GM13977 (cell line): ENCODE data around the gene PRRG1.
"Not testable (repeated sequence)": the region's sequence is repeated elsewhere in the genome, so short reads cannot be mapped to it uniquely, and the experiment has no call there.

ENCODE experiments used
- DNase-seq: peaks from one replicate; pipeline ENCODE4 v3.0.0; 2012; ENCODE audit warnings: low spot score
- in situ Hi-C: fragments of 300-500 bp; cut with MboI; formaldehyde crosslinking; loops from one replicate; pipeline ENCODE4 v1.12.0; 2022; ENCODE audit warnings: low sequenced_read_pairs, low pct_unique_long_range_greater_than_20kb, mixed read lengths, inconsistent platforms; ENCODE audit not compliant: unreplicated experiment
- TF ChIP-seq, protein P1 (sequence below): IDR thresholded peaks from 2 replicates; pipeline ENCODE4 v1.5.1; 2012; ENCODE audit warnings: mild to moderate bottlenecking, control low read depth; ENCODE audit not compliant: insufficient read depth; ENCODE audit errors: extremely low read depth, missing control alignments

Gene PRRG1

DNA sequence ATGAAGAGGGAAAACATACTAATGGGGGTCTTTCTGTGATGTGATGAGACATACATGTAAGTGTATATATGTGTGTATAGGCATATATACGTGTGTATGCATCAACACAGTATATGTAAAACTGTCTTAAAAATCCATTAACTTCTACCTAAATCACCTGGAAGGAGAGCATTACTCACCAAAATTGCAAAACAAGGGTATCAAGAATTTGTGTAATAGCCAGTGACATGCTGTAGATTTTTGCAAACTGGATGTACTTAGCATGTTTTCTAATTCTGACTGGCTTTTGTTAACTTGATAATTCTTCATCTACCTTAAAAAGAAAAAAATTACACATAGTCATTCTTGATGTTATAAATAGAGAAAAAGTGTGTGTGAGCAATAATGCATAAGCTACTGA, 104.7 kb downstream of the PRRG1 start:
- in situ Hi-C loops: no loop called here
- TF ChIP-seq, protein P1, sequence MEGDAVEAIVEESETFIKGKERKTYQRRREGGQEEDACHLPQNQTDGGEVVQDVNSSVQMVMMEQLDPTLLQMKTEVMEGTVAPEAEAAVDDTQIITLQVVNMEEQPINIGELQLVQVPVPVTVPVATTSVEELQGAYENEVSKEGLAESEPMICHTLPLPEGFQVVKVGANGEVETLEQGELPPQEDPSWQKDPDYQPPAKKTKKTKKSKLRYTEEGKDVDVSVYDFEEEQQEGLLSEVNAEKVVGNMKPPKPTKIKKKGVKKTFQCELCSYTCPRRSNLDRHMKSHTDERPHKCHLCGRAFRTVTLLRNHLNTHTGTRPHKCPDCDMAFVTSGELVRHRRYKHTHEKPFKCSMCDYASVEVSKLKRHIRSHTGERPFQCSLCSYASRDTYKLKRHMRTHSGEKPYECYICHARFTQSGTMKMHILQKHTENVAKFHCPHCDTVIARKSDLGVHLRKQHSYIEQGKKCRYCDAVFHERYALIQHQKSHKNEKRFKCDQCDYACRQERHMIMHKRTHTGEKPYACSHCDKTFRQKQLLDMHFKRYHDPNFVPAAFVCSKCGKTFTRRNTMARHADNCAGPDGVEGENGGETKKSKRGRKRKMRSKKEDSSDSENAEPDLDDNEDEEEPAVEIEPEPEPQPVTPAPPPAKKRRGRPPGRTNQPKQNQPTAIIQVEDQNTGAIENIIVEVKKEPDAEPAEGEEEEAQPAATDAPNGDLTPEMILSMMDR: no peak
- DNase-seq: no peak

DNA sequence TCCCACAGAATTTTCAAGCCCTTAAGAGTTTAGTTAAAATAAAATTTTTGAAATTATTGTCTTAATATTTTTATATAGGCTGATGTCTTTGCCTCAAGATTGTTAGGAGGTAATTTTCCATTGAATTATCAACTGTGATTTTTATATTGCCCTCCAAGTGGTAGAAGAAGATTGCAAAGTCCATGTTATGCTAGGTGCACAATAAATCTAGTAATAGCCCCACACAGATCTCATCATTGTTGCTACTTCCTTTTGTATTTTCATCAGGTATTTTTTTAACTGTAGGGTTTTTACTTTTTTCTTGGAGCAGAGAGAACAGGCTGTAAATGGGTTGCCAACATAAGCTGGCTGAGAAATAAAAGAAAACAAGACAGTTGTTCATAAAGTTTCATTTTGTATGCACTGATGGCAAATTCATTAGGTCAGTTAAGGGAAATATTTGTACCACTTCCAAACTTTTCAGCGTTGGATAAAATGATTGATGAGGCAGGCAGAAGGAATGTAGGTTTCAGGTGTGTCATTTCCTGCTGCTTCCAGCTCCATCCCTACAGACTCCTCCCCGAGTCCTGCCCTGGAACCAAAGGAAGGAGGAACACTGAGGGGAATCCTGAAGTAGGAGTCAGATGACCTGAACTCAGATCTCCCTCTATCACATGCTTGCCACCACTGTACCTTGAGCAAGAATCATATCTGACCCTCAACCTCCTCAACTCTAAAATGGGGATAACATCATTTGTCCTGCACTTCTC, 105.5 kb downstream of the PRRG1 start:
- in situ Hi-C loops: no loop called here
- TF ChIP-seq, protein P1: no peak
- DNase-seq: no peak

DNA sequence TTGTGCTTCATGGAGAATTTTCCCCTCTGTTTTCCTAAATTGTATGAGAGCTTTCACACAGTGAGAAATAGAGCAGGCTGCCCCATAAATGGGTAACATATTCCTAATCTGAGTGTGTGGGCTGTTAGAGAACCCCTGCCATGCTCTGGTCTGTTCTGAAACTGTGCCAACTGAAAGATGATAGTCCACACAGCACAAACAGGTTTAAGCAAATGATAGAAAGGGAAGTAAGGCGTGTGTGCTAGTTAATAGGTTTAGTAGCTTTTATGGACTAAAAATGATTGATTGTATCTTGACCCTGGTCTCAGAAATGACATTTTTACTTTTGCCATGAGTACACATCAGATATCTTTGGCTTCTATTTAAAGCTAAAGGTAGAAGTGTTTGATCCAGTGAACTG, 106.2 kb downstream of the PRRG1 start:
- in situ Hi-C loops: no loop called here
- TF ChIP-seq, protein P1: no peak
- DNase-seq: no peak

DNA sequence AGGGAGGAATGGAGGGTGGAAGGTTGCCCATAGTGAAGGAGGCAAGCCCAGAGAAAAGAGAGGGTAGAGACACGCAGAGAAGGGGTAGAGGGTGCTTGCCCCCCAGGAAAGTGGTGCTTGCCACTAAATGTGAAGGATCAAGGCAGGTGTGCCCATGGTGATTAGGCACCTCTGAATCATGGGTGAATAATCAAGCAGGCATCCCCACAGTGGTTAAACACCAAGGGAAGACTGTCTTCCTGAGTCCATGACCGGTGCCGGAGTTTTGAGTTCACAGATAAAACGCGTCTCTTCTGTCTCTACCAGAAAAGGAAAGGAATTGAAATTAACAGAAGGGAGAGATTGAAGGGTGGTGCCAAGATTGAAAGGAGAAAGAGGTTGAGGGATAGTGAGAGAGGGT, 111.1 kb downstream of the PRRG1 start:
- in situ Hi-C loops, DNase-seq: not testable (repeated sequence)

DNA sequence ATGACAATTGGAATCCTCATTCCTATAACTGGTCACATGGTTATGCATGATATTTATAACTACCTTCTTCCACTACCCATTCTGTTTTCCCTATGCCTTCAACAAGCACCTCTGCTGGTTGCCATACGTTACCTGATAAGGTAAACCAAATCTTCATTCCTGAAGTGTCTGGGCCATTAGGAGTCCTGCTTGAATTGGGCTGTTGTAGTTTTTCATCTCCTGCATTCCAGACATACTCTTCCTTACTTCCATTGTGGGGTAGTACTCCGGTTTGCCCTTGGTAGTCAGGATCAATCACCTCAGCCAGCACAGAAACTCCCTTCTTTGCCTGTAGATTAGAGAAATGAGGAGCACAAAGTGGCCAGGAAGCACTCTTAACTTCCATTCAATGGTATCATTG, 113.2 kb downstream of the PRRG1 start:
- no peak for DNase-seq
- in situ Hi-C loops: no loop called here
- TF ChIP-seq, protein P1: no peak

DNA sequence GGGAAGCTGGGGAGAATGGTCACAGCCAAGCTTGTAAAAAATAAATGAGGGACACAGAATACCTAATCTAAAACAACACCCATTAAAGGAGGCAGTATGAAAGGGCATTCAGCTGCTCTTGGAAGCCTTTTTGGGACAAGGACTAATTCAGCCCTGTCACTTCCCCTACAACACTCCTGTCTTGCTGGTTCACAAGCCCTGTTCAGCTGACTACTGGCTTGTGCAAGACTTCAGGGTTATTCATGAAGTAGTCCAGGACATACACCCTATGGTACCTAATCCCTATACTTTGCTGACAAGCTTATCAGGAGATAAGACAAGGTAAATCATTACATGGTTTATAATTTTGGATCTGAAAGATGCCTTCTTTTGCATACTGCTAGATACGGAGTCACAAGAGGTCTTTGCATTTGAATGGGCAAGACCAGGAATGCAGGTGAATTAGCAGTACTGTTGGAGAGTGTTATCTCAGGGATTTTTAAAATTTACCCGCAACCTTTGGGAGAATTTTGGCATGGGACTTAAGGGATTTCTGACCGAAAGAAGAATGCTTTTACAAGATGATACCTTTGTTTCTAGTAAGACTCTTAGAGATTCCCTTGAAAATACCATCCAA, 119.1 kb downstream of the PRRG1 start:
- DNase-seq: no peak

DNA sequence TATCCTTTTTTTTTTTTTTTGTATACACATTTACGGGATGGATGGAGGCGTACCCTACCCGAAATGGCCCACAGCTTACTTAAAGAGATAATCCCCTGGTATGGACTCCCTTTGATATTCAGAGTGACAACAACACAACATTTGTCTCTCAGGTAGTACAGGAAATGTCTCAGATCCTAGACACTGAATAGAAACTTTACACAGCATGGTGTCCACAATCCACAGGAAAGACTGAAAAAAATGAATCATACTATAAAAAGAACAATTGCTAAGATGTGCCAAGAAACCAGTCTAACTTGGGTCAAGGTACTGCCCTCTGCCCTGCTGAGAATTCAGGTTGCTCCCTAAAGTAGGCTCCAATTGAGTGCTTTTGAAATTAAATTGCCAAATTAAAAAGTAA, 121.5 kb downstream of the PRRG1 start:
- in situ Hi-C loops: no loop called here
- TF ChIP-seq, protein P1: no peak
- DNase-seq: no peak

More for the DNA sequence above, 119.1 kb downstream of the PRRG1 start:
- TF ChIP-seq, protein P1: no peak
- in situ Hi-C loops: no loop called here
